PFSK-1 (cell line): Measurements from ENCODE around the gene AGPAT4.

Experiments
- FOXP2 ChIP-seq: optimal IDR thresholded peaks from 2 replicates; pipeline ENCODE3; 2011; ENCODE audit warnings: borderline replicate concordance, control low read depth, inconsistent platforms; ENCODE audit not compliant: insufficient read depth; ENCODE audit errors: extremely low read length, extremely low read depth
- POLR2AphosphoS5 ChIP-seq: IDR thresholded peaks from 2 replicates; pipeline ENCODE4 v1.6.1; 2012; ENCODE audit warnings: low read depth, mild to moderate bottlenecking, control low read depth, low read length, moderate library complexity
- REST ChIP-seq, 2 experiments: IDR thresholded peaks; 2 replicates each; pipeline versions ENCODE4 v1.6.1 to v1.8.0; 2011 to 2012; ENCODE audit warnings: low read depth in 2 of 2, low read length in 2 of 2, control low read depth in 1 of 2, inconsistent platforms in 1 of 2, mild to moderate bottlenecking in 1 of 2, moderate library complexity in 1 of 2; ENCODE audit not compliant: insufficient read depth in 1 of 2
- SIN3A ChIP-seq: IDR thresholded peaks from 2 replicates; pipeline ENCODE4 v1.6.1; 2012; ENCODE audit warnings: mild to moderate bottlenecking, low read length, moderate library complexity, borderline replicate concordance; ENCODE audit not compliant: insufficient read depth
- TAF1 ChIP-seq: IDR thresholded peaks from 2 replicates; pipeline ENCODE4 v1.6.1; 2012; ENCODE audit warnings: low read length, control low read depth, borderline replicate concordance; ENCODE audit not compliant: insufficient read depth

The AGPAT4 gene

DNA sequence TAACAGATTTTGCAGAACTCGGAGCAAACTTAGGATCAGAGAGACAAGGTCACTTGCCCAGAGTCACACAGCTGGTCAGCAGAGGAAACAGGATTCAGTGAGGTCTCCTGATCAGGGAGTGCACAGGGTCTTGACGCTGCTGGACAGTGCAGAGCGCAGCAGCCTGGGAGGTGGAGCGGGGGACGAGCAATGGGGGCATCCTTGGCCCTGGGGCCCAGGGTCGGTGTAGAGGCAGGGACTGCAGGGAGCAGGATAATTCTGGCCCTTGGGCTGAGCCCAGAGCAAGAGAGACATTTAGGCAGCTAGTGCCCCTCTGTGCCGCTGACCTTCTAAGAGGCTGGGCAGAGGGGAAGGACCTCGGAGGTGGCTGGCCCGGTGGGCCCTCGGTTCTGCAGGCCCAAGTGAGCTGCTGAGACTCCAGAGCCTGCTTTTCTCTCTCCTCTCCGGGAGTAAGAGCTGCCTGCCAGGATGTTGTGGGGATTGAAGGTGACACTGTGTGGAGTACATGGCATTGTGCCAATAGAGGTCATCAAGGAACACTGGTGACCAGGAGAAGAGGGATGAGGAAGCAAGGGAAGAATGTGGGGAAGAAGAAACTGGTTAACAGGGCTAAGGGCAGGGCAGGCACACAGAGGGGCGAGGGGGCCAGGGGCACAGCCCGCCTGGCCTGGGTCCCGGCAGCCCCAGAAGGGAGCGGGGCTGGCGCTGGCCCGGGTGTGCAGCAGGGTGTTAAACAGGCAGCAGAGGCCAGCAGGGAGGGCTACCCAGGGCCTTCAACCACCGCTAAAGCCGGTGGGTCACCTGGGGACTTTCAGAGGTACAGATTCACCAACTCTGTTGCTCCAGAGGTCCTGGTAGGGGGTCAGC lies 122.0 kb downstream of the AGPAT4 start:
- TF ChIP-seq REST (IDR thresholded peaks at IDR 0.05; ENCODE audit: insufficient read depth in 1 of 2, low read depth in 2 of 2, low read length in 2 of 2) (no peak), FOXP2 (no peak), POLR2AphosphoS5 (no peak), TAF1 (no peak), SIN3A (no peak)

DNA sequence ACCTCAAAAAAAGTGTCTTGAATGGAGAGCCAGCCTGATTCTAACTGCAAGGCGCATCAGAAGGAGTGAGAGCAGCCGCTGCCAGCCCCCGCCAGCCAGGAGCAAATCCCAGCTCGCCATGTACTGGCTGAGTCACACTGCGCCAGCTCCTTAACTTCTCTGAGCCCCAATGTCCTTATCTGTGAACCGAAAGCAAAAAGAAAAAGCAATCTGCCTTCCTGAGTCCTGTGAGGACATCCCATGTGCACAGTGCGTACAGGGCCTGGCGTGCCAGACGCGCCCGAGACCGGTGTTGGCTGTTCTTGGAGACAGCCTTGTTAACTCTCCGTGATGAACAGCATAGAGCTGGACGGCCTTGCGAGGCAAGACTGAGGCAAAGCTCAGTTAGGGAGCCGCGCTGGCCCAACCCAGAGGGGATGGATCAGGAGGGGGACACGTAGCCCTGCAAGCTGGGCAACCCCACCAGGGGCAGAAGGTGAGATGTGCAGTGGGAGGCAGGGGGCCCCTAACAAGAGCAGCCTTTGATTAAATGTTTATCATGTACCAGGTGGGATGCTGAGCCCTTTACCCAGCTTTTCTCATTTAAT lies 122.7 kb downstream of the AGPAT4 start:
- TF ChIP-seq FOXP2 (no peak), TAF1 (no peak), SIN3A (no peak), POLR2AphosphoS5 (no peak), REST (IDR thresholded peaks at IDR 0.05; ENCODE audit: insufficient read depth in 1 of 2, low read depth in 2 of 2, low read length in 2 of 2) (no peak)

GRCh38 chr6:161150566-161150965 lies 123.3 kb downstream of the AGPAT4 start:
- TF ChIP-seq FOXP2, result no peak
- no peak for TF ChIP-seq POLR2AphosphoS5
- TF ChIP-seq REST (IDR thresholded peaks at IDR 0.05; ENCODE audit: insufficient read depth in 1 of 2, low read depth in 2 of 2, low read length in 2 of 2), result no peak
- TF ChIP-seq SIN3A, result no peak
- TF ChIP-seq TAF1, result no peak

- TF ChIP-seq TAF1, result no peak
- no peak for TF ChIP-seq REST (IDR thresholded peaks at IDR 0.05; ENCODE audit: insufficient read depth in 1 of 2, low read depth in 2 of 2, low read length in 2 of 2)
- no peak for TF ChIP-seq FOXP2
- TF ChIP-seq POLR2AphosphoS5, result no peak
- TF ChIP-seq SIN3A, result no peak
Measured at GRCh38 chr6:161150136-161150535, 123.7 kb downstream of the AGPAT4 start.
